Epithelial cell of esophagus (primary cell): ENCODE results near the gene MAPRE2.
"Not testable (repeated sequence)": the region's sequence is repeated elsewhere in the genome, so short reads cannot be mapped to it uniquely, and the experiment has no call there.

Source experiments
- DNase-seq: peaks from one replicate; pipeline ENCODE4 v3.0.0; 2010; ENCODE audit warnings: low read depth
- H3K4me3 ChIP-seq: 2 replicates; pipeline ENCODE4 v1.5.1; 2011; ENCODE audit warnings: mild to moderate bottlenecking, low read length, control low read depth
- CTCF ChIP-seq: IDR thresholded peaks from 2 replicates; pipeline ENCODE4 v1.5.1; 2011; ENCODE audit warnings: low read depth, mild to moderate bottlenecking, low read length, control low read depth, inconsistent platforms; ENCODE audit not compliant: insufficient read depth; ENCODE audit errors: missing control alignments

The MAPRE2 gene

DNA sequence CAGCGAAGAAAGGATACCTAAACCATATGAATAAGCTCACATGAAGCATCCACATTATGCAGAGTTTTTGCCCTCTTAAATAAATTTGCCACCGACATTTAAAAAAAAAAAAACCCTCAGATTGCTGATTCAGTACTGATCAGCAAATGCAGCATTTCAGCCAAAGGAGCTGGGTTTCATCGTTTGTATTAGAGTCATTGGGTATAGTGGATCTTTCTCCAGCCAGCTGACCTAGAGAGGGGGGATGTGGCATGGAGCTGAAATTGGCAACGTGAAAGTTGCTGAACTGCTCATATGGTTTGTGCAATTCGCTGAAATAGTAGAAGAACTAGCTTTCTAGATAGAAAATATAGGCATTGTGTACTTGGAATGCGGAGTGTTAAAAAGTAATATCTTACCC, 126.1 kb downstream of the MAPRE2 start:
- no peak overlapping the region for H3K4me3 ChIP-seq
- DNase-seq: no peak
- no peak for TF ChIP-seq CTCF

DNA sequence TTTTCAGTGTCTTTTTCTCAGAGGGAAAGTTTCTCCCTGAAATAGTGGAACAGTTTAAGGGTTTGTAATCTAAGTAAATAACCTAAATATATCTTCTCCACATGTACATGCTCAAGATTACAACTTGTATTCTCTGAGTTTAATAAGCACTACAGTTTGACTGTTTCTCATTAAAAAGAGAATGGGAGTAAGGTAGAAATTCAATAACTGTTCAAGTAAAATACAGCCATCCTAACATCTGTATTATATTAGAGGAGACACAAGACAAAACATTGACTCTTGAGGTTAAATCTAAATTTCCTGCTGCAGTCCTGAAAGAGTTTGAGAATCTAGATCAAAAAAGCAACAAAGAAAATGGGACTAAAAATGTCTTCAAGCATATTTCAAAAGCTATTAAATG, 126.6 kb downstream of the MAPRE2 start:
- no peak overlapping the region for H3K4me3 ChIP-seq
- DNase-seq: no peak
- TF ChIP-seq CTCF: no peak

DNA sequence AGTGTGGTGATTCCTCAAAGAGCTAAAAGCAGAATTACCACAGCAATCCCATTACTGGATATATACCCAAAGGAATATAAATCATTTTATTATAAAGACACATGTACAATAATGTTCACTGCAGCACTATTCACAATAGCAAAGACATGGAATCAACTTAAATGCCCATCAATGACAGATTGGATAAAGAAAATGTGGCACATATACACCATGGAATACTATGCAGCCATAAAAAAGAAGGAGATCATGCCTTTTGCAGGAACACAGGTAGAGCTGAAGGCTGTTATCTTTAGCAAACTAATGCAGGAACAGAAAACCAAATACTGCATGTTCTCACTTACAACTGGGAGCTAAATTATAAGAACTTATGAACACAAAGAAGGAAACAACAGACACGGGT, 129.1 kb downstream of the MAPRE2 start:
- DNase-seq, H3K4me3 ChIP-seq: not testable (repeated sequence)

DNA sequence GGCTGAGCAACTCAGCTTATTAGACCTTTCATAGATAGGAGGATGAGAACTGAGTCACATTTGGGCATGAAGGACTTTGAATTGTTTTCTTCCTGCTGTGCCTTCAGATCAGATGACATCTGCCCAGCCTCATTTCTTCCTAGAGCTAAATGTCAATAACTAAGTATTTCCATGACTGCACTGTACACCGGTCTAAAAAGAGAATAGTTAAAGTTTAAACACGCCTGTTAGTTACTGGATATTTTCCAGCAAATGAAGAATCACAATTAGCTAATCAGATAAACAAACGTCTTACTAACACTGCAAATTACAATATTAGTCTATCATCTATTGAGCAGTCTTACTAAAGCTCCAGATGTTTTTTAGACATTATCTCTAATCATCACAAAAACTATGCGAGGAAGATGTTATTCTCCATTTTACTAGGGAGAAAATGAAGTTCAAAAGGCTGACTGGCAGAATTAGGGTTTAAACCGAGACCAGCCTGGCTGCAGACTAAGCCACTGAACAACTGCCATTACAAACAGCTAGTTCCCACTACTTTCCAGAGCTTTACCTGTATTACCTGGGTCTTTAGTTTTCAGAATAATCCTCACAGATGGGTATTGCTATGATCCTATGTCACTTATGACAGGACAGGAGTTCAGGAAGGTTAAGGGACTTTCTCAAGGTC, 130.2 kb downstream of the MAPRE2 start:
- H3K4me3 ChIP-seq: no peak overlapping the region
- DNase-seq: peak; percentile 4
- TF ChIP-seq CTCF: no peak

DNA sequence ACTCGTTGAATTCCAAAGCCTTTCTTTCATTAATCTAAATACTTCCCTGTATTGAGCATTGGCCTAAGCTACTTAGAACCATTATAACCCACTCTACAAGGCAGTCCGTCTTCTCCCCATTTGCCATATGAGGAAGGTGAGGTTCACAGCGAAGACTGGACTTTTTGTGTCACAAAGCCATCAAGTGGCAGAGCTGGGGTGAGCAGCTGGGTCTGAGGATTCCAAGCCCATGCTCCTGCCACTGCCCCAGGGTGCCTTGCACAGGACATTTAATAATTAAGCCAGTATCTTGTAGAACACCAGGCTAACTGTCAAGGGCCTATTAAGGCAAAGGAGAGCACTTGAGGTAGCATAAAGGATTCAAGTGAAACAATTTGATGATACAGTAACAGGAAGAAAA, 130.8 kb downstream of the MAPRE2 start:
- no peak for TF ChIP-seq CTCF
- no peak for DNase-seq
- H3K4me3 ChIP-seq: no peak overlapping the region

GRCh38 chr18:35172451-35173035, 131.3 kb downstream of the MAPRE2 start:
- DNase-seq: no peak
- H3K4me3 ChIP-seq: no peak overlapping the region
- TF ChIP-seq CTCF: no peak

DNA sequence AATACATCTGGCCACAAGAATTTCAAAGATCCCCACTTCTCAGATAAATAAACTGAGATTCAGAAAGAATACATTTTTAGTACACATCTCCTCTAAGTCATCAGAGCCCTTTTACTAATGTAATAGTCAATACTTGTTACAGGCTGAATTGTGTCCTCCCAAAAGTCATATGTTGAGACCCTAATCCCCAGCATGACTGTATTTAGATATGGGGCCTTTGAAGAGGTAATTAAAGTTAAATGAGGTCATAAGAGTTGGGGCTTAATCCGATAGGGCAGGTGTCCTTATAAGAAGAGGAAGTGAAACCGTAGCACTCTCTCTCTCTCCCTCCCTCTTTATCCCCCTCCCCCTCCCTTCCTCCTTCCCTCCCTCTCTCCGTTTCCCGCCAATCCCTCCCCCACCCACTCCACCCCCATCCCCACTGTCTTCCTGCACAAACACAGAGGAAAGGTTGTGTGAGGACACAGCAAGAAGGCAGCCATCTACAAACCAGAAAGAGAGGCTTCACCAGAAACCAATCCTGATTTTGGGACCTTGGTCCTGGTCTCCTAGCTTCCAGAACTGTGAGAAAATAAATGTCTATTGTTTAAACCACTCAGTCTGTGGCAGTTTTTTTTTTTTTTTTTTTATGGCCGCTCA, 133.0 kb downstream of the MAPRE2 start:
- no peak for DNase-seq
- no peak for TF ChIP-seq CTCF

More for the DNA sequence above, 133.0 kb downstream of the MAPRE2 start:
- H3K4me3 ChIP-seq: no peak overlapping the region
